Choroid plexus epithelial cell (primary cell): ENCODE data around the gene ACOT11.

Experiments
- DNase-seq: peaks from one replicate; pipeline ENCODE4 v3.0.0-alpha.2; 2010; ENCODE audit warnings: low read depth
- H3K4me3 ChIP-seq: 2 replicates; pipeline ENCODE4 v1.5.1; 2011; ENCODE audit warnings: low read depth, mild to moderate bottlenecking, control low read depth, low read length, moderate library complexity
- TF ChIP-seq, protein P1 (sequence below): conservative IDR thresholded peaks from 2 replicates; pipeline ENCODE4 v1.5.1; 2011; ENCODE audit warnings: low read depth, mild to moderate bottlenecking, control low read depth, inconsistent platforms, low read length, moderate library complexity

The ACOT11 gene

DNA sequence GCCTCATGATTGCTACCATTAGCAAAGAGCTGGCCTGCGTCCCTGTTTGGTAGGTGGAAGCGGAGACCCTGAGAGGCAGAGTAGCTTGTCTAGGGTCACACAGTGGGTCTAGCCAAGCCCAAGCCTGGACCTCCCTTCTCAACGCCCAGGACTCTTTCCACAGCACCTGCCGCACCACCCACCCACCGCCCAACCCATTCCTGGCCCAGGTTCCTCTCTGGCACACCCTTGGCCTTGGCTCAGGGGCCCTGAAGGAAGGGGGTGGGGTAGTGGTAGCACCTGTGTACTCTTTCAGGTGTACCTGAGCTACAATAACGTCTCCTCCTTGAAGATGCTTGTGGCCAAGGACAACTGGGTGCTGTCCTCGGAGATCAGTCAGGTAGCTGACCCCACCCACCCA is 56.0 kb downstream of the ACOT11 start:
- no peak overlapping the region for H3K4me3 ChIP-seq
- TF ChIP-seq, protein P1, sequence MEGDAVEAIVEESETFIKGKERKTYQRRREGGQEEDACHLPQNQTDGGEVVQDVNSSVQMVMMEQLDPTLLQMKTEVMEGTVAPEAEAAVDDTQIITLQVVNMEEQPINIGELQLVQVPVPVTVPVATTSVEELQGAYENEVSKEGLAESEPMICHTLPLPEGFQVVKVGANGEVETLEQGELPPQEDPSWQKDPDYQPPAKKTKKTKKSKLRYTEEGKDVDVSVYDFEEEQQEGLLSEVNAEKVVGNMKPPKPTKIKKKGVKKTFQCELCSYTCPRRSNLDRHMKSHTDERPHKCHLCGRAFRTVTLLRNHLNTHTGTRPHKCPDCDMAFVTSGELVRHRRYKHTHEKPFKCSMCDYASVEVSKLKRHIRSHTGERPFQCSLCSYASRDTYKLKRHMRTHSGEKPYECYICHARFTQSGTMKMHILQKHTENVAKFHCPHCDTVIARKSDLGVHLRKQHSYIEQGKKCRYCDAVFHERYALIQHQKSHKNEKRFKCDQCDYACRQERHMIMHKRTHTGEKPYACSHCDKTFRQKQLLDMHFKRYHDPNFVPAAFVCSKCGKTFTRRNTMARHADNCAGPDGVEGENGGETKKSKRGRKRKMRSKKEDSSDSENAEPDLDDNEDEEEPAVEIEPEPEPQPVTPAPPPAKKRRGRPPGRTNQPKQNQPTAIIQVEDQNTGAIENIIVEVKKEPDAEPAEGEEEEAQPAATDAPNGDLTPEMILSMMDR = no peak
- no peak for DNase-seq

DNA sequence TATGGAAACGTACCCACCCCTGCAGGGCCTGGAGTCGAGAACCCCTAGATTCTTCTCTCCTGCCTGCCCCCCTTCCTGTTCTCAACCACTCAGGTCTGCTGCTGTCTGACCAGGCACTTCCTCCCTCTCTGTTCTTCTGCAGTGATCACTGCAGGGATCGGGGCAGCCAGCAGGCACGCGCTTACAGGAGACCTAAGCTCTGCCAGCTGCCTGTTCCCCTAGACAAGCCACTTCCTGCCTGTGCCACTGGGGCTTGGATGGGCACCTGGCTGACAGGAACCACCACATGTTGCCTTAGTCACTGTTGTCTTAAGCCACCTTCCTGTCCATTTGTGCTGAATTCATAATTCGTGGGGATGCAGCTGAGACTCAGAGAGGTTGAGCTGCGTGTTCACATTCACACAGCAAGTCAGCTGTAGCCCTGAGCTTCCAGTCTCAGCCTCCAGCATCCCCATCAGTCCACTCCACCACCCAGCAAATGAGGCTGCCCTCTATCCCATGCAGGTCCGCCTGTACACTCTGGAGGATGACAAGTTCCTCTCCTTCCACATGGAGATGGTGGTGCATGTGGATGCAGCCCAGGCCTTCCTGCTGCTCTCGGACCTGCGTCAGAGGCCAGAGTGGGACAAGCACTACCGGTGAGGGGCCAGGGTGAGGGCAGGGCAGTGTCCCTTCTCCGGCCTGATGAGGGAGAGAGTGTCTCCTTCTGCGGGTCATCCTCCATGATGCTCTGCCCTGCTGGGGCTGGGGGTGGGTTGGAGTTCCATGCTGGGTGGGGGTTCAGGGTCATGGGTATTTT is 56.7 kb downstream of the ACOT11 start:
- no peak overlapping the region for H3K4me3 ChIP-seq
- TF ChIP-seq, protein P1 = no peak
- no peak for DNase-seq

DNA sequence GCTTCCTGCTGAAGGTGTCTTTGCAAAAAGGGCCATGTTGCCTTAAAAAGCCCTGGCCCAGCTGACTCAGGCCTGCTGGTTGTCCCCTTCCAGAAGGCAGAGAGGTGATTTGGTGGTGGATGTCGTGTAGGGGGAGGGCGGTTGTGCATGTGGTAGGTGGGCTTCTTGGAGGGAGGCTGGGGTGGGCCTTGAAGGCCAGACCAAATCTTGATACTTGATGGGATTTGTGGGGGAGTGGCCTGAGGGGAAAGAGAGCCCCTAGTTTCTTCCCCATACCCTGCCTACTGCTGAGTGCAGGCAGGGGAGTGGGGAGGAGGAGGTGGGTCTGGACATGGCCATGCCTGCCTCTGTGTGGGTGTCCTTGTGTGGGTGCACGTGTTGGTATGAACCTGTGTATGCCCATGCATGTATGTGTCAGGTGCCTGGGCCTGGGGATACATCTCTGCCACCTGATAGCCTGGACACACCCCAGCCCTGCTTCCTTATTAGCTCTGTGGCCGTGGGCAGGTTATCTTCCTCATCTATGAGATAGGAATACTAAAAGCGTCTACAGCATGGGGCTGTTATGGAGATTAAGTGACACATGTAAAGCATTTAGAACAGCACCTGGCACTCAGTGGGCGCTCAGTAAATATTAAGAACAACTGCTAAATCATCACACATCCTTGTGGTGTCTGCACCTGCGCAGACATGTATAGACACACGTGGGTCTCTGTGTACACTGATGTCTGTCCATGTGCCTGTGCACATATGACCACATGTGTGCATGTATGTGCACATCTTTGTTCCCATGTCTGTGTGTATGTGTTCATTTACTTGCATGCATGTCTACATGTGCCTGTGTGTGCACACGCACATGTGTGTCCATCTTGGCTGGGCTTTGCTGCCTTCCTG is 58.3 kb downstream of the ACOT11 start:
- no peak overlapping the region for H3K4me3 ChIP-seq
- DNase-seq = no peak
- TF ChIP-seq, protein P1 = no peak

DNA sequence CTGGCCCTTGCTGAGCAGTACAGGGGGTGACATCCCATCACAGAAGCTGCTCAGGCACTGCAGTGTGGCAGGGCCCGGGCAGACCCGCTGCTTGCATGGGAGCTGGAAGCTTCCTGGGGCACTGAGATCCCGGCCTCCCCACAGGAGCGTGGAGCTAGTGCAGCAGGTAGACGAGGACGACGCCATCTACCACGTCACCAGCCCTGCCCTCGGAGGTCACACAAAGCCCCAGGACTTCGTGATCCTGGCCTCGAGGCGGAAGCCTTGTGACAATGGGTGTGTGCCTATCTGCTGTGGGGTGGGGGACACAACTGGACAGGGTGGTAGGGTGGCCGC is 58.9 kb downstream of the ACOT11 start:
- no peak for DNase-seq
- no peak overlapping the region for H3K4me3 ChIP-seq
- TF ChIP-seq, protein P1 = no peak

DNA sequence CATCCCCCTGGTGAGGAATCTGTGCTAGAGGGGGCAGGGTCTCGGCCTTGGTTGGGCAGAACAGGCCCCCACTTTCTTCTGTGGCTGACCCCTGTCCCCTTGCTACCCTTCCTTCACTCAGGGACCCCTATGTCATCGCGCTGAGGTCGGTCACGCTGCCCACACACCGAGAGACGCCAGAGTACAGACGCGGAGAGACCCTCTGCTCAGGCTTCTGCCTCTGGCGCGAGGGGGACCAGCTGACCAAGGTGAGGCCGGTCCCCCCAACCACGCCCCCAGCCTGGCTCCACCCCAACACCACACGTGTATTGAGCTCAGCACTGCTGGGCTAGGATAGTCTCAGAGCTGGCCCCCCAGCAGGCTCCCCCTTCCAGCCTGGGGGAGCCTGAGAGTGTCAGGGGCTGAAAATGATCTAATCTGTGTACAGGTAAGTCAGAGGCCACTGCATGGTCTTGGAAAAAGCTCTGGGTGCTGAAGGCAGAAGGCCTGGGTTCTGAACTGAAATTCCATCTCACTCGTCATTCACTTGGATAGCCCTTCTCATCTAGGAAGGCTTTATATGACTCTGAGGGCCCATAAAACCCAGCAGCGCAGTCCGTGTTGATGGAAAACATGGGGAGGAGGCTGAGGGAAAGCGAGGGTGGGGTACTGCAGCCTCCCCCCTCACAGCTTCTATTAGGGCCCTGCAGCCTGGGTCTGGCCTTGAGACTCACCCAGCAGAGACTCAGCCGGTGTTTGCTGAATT is 60.0 kb downstream of the ACOT11 start:
- no peak overlapping the region for H3K4me3 ChIP-seq
- TF ChIP-seq, protein P1 = no peak
- no peak for DNase-seq

DNA sequence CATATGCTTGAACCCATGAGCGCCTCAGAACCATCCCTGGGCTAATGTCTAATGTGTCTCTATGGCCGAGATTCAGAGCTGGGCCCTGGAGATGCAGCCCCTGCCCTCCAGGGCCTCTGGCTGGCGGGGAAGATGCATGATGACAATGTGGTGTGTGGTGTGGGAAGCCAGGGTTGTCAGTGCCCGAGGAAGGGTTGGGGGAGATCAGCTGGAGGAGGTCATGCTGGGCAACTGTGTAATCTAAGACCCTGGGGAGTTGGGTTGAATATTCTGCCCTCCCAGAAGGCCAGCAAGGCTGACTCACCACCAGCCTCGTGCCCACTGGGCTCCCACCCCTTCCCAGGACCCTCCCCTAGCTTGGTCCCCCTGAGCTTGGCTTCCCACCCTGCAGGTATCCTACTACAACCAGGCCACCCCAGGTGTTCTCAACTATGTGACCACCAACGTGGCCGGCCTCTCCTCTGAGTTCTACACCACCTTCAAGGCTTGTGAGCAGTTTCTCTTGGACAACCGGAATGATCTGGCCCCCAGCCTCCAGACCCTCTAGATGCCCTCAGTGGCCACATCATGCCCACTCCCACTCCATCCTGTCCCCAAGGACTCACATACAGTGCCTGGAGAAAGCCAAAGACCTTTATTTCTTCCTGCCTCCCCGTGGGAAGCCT is 60.7 kb downstream of the ACOT11 start:
- no peak overlapping the region for H3K4me3 ChIP-seq
- TF ChIP-seq, protein P1 = no peak
- no peak for DNase-seq
